Gastroesophageal sphincter (tissue), 3 donors: ENCODE measurements around the gene KRT32.

Experiments
- EP300 ChIP-seq: sonication (generic); formaldehyde crosslinking; IDR thresholded peaks from one replicate; pipeline ENCODE4 v1.6.1; 2017; ENCODE audit warnings: antibody characterized with exemption, mild to moderate bottlenecking
- POLR2A ChIP-seq, 2 donors: fragments of 450-650 bp; IDR thresholded peaks; one replicate each; pipeline ENCODE4 v1.6.1; 2017; ENCODE audit warnings: antibody characterized with exemption in 2 of 2, mild to moderate bottlenecking in 2 of 2, moderate library complexity in 1 of 2
- POLR2AphosphoS5 ChIP-seq: sonication (generic); formaldehyde crosslinking; IDR thresholded peaks from one replicate; pipeline ENCODE4 v1.6.1; 2017; ENCODE audit warnings: antibody characterized with exemption
- TF ChIP-seq, protein P1 (sequence below), 4 experiments: fragments of 200-600 bp in 2 of 4; fragments of 450-650 bp in 2 of 4; sonication (generic) in 1 of 4; IDR thresholded peaks; one replicate each; pipeline ENCODE4 v1.5.1; 2017 to 2019; ENCODE audit warnings: antibody characterized with exemption in 4 of 4, mild to moderate bottlenecking in 2 of 4, moderate library complexity in 2 of 4

DNA sequence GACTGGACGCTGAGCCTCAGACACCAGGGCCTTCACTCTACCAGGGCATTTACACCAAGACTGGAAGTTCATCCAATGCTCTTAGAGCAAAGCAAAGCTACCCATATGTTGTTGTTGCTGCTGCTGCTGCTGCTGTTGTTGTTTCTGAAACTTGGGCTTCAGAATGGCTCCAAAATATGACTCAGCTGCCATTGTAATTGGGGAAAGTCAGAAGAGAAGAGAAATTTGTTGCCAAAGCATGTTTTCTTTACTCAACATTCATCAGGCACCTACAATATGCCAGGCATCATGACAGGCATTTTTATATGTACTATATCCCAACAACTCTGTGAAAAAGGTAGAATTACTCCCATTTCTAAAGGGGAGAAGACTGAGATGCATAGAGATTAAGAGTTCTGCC is 11.9 kb downstream of the KRT32 start:
- TF ChIP-seq, protein P1, sequence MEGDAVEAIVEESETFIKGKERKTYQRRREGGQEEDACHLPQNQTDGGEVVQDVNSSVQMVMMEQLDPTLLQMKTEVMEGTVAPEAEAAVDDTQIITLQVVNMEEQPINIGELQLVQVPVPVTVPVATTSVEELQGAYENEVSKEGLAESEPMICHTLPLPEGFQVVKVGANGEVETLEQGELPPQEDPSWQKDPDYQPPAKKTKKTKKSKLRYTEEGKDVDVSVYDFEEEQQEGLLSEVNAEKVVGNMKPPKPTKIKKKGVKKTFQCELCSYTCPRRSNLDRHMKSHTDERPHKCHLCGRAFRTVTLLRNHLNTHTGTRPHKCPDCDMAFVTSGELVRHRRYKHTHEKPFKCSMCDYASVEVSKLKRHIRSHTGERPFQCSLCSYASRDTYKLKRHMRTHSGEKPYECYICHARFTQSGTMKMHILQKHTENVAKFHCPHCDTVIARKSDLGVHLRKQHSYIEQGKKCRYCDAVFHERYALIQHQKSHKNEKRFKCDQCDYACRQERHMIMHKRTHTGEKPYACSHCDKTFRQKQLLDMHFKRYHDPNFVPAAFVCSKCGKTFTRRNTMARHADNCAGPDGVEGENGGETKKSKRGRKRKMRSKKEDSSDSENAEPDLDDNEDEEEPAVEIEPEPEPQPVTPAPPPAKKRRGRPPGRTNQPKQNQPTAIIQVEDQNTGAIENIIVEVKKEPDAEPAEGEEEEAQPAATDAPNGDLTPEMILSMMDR (IDR thresholded peaks at IDR 0.05), result no peak
- TF ChIP-seq POLR2A (IDR thresholded peaks at IDR 0.05) (no peak), POLR2AphosphoS5 (no peak), EP300 (no peak)
